ENCODE data around the gene GHDC.

The GHDC gene

GRCh38 chr17:42192189-42193126 is 1.8 kb downstream of the GHDC start:
- intact Hi-C loops (cut with DNase I; ENCODE audit: low total_unique reads), result no loop called here
- no peak for TF ChIP-seq CTCF (IDR thresholded peaks at IDR 0.05)
- Histone ChIP-seq H3K9me3 (no peaks in the 10 kb centered on the region), H3K4me1 (peaks cover 0 to 23% (median 16%) of the 10 kb centered on the region in 4 donors), H3K27me3 (no peaks in the 10 kb centered on the region), H3K36me3 (peaks cover 0 to 24% (median 0%) of the 10 kb centered on the region in 3 donors), H3K27ac (no peak overlapping the region), H3K4me3 (no peak overlapping the region)
- DNase-seq, result no peak

- no peaks in the 10 kb centered on the region for H3K9me3 ChIP-seq
- no peak for TF ChIP-seq CTCF (IDR thresholded peaks at IDR 0.05)
- no peak overlapping the region for H3K27ac ChIP-seq
- H3K4me1 ChIP-seq, result peaks cover 0 to 23% (median 16%) of the 10 kb centered on the region in 4 donors
- peaks cover 0 to 24% (median 0%) of the 10 kb centered on the region in 3 donors for H3K36me3 ChIP-seq
- no peak for DNase-seq
- H3K4me3 ChIP-seq, result no peak overlapping the region
- no peaks in the 10 kb centered on the region for H3K27me3 ChIP-seq
- intact Hi-C loops (cut with DNase I; ENCODE audit: low total_unique reads), result no loop called here
Measured at GRCh38 chr17:42191275-42191608, 3.1 kb downstream of the GHDC start.

GRCh38 chr17:42190491-42191274 is 3.6 kb downstream of the GHDC start:
- Histone ChIP-seq H3K9me3 (no peaks in the 10 kb centered on the region), H3K4me1 (peaks cover 0 to 23% (median 16%) of the 10 kb centered on the region in 4 donors), H3K27ac (no peak overlapping the region), H3K27me3 (no peaks in the 10 kb centered on the region), H3K4me3 (no peak overlapping the region), H3K36me3 (peaks cover 0 to 24% (median 0%) of the 10 kb centered on the region in 3 donors)
- intact Hi-C loops (cut with DNase I; ENCODE audit: low total_unique reads), result no loop called here
- TF ChIP-seq CTCF (IDR thresholded peaks at IDR 0.05), result no peak
- DNase-seq, result no peak

- H3K36me3 ChIP-seq, result peaks cover 0 to 24% (median 0%) of the 10 kb centered on the region in 3 donors
- no peak overlapping the region for H3K27ac ChIP-seq
- peaks cover 0 to 22% (median 17%) of the 10 kb centered on the region in 4 donors for H3K4me1 ChIP-seq
- H3K4me3 ChIP-seq, result no peak overlapping the region
- intact Hi-C loops (cut with DNase I; ENCODE audit: low total_unique reads), result no loop called here
- H3K27me3 ChIP-seq, result no peaks in the 10 kb centered on the region
- no peak for DNase-seq
- TF ChIP-seq CTCF (IDR thresholded peaks at IDR 0.05), result no peak
- H3K9me3 ChIP-seq, result no peaks in the 10 kb centered on the region
Measured at GRCh38 chr17:42189651-42189965, 4.7 kb downstream of the GHDC start.

- no peak for TF ChIP-seq CTCF (IDR thresholded peaks at IDR 0.05)
- intact Hi-C loops (cut with DNase I; ENCODE audit: low total_unique reads), result no loop called here
- Histone ChIP-seq H3K4me3 (no peak overlapping the region), H3K27ac (no peak overlapping the region), H3K36me3 (peaks cover 0 to 24% (median 0%) of the 10 kb centered on the region in 3 donors), H3K4me1 (peaks cover 0 to 24% (median 22%) of the 10 kb centered on the region in 4 donors), H3K27me3 (no peaks in the 10 kb centered on the region), H3K9me3 (no peaks in the 10 kb centered on the region)
- DNase-seq, result peak in 1 of 2 donors; percentile 32
Measured at GRCh38 chr17:42188749-42189650, 5.3 kb downstream of the GHDC start.

All from tibial artery (tissue), 4 donors.